HG03064 (cell line): ENCODE results near the gene NRP1.

Experiments used
- ATAC-seq: cut with Tn5 transposase; IDR thresholded peaks from one replicate; pipeline ENCODE4 v1.9.1; 2021; ENCODE audit warnings: low read depth; ENCODE audit not compliant: unreplicated experiment

NRP1 gene

DNA sequence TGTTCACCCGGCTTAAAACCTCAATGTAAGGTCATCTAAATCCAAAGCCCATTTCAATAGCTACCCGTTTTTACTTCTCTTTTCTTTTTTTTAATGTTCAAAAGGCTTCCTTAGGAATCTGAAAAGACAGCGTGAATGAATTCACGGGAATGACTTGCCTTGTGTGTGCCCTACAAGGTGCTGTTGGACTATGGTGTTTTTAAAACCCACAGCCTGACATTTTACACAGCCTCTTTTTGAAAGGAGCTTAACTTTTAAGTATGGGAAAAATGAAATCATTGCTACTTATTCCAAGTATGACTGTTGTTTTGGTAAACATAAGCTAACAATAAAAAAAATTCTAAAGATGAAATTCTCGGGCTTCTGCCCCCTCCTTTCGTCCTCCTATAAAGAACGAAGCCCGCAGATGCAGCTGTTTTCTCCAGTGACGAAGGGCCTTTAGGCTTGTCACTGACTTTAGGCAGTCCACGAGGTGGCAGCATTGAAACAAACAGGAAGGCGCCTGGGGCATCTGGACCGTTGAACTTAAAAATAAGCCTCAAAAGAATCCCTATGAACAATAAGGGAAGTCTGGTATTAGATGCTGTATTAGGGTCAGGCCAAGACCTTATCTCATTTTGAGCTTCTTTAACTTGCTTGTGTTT lies 141.3 kb downstream of the NRP1 start:
- ATAC-seq, result peak; percentile 80

- no peak for ATAC-seq
These were observed 142.3 kb downstream of the NRP1 start for GRCh38 chr10:33192190-33192589.

- ATAC-seq, result no peak
These were observed 144.1 kb downstream of the NRP1 start for GRCh38 chr10:33190406-33190805.

GRCh38 chr10:33189808-33190207 lies 144.7 kb downstream of the NRP1 start:
- no peak for ATAC-seq

GRCh38 chr10:33189363-33189762 lies 145.1 kb downstream of the NRP1 start:
- no peak for ATAC-seq

DNA sequence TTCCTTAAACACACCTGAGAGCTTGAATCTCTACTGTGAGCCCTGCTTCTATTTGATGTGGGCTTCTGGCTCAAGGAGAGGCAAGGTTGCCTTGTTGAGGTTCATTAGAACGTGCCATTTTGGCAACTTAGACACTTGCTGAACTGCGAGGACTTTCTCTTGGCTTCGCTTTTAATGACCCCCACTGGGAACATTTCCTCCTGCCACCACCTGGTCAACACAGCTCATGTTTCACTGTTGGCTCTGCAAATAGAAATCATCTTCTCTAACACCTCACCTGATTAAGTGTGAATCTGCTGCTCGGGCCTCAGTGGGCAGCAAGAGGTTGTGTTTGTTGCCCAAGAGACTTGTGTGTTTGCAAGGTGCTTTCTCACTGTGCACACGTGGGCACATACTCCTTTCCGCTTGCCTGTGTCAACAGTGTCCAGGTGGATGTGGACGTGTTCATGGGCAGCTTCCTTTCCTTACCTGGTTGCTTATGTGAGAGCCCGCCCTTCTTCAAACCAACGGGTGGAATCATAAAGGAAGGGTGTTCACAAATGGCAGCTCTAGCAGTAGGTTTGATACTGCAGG lies 147.0 kb downstream of the NRP1 start:
- ATAC-seq, result no peak

DNA sequence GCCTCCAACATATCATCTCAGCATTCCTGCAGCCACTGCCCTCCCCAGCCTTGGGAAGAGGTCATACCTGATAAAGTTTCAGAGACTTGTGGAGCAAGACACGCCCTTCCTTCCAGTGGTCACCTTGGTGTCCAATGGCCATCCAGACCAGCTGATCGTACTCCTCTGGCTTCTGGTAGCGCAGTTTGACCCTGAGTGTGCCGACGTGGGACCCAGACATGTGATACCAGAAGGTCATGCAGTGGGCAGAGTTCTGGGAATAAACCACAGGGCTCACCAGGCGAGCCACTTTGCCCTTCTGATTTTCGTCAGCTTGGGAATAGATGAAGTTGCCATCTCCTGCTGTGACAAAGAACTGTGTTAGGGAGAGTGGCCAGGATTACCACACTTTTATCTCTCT lies 148.3 kb downstream of the NRP1 start:
- ATAC-seq, result no peak

GRCh38 chr10:33183655-33184054 lies 150.8 kb downstream of the NRP1 start:
- no peak for ATAC-seq

GRCh38 chr10:33180921-33181320 lies 153.5 kb downstream of the NRP1 start:
- ATAC-seq, result no peak

GRCh38 chr10:33180390-33180789 lies 154.1 kb downstream of the NRP1 start:
- ATAC-seq, result no peak

GRCh38 chr10:33179067-33179466 lies 155.4 kb downstream of the NRP1 start:
- no peak for ATAC-seq

DNA sequence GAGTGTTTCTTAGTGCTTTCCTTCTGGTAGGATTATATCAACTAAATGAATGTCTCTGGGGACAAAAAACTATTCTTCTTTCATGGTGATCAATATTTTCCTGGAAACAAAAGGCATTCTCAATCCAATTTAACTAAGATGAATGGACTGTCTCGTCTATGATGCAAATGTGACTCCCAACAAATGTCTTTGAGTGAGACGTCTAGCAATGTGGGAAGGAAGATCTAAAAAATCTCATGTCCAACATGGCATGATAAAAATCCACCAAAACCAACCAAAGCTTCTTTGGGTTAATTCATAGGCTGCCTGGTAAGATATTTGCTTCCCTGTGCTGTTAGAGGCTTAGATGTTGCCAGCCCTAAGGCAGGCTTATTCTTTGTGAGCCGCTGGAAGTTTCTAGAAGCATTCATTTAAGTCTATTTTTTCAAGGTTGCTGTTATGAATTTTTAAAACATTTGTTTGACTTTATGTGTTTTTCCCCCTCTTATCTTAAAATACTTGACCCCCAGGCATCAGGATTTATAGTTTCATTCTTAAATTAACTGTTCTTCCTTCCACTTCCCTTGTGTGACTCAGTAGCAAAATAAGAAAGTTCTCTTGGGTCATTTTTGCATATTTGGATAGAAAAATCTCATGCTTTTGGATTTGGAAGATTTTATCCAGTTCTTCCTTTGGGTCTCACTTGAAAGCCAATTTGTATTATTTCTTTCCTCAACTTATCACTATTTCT lies 156.3 kb downstream of the NRP1 start:
- ATAC-seq, result no peak

DNA sequence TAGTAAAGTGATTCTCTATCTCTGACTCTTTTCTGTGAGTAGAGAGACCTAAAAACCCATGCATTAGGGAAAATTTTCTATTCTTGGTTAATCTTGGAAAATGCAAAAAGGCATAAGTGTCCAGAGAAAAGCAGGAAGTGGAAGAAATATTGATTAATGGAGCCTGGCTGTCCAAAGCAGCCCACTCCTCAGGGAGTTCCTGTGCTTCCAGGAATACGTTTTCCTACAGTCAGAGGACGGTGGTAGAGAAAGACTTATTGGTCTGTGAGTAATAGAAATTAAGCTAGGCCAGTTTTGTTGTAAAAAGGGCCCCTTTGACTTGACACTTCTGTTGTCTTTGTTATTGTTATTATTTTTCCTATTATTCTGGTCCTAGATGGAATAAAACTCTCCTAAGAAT lies 157.8 kb downstream of the NRP1 start:
- no peak for ATAC-seq

DNA sequence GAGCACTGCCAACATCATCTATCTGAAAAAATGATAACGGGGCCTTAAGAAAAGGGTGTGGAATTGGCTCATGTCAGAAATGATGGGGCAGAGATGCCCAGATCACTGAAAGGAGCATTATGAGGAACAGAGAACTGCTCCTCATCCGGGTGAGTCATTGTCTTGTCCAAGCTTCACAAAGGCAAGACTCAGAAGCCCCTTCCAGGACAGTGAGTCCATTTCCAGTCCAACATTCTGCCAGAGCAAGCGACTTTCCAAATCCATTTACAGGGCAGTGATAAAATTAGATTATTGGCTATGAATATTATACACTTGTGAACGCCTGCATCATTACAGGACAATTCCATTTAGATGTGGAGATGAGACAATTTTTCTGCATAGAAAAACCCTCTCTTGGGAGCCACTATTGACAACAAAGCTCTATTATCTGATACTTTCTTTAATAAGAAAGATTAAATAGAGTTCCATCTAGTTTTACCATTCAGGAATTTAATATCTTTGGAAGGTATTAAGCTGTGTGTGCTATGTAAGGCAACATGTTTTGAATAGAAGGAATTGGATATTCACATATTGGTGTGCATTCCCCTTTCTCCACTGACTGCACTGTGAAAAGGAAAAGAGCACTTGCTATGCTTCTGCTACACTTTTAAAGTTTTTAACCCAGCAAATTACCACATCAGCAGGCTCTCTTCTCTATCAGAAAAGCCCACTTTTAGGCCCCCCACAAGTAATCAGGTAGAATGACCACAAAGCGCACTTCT lies 159.6 kb downstream of the NRP1 start:
- ATAC-seq, result no peak

GRCh38 chr10:33165911-33166310 lies 168.6 kb downstream of the NRP1 start:
- ATAC-seq, result no peak

- no peak for ATAC-seq
These were observed 170.3 kb downstream of the NRP1 start for GRCh38 chr10:33164060-33164709.

DNA sequence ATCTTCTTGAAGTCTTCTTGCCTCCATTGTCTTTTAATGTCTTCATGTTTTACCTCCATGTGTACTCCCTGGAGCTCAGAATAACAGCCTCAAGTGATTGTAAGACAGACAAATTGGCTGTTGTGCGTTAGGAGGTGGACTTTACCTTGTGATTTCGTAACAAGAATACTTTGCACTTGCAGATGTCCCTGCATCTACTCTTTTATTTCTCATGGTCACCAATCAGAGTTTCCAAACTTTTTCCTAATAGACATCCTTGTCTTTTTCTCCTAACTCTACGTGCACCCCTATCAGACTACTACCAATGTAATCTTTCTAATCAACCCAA lies 172.3 kb downstream of the NRP1 start:
- ATAC-seq, result no peak

DNA sequence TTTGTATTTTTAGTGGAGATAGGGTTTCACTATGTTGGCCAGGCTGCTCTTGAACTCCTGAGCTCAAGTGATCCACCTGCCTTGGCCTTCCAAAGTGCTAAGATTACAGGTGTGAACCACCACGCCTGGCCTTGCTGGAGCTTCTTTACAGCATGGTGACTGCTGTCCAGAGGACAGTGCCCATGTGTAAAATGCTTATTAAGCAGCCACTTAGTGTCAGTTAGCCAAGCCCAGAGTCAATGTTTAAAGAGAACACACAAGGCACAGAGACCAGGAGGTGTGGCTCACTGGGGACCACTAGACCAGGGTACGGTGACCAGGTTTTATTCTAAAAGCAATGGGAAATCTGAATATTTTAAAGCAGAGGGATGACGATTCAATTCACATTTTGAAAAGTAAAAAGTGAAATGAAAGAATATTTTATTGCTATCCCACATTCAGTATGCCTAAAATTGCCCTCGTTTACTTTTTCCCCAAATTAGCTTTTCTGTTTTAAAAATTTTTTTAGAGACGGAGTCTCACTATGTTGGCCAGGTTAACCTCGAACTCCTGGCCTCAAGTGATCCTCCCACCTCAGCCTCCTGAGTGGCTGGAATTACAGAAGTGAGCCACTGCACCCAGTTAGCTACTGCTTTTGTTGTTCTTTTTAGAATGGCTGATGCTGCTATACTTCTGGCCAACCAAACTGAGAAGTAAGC lies 172.8 kb downstream of the NRP1 start:
- no peak for ATAC-seq

DNA sequence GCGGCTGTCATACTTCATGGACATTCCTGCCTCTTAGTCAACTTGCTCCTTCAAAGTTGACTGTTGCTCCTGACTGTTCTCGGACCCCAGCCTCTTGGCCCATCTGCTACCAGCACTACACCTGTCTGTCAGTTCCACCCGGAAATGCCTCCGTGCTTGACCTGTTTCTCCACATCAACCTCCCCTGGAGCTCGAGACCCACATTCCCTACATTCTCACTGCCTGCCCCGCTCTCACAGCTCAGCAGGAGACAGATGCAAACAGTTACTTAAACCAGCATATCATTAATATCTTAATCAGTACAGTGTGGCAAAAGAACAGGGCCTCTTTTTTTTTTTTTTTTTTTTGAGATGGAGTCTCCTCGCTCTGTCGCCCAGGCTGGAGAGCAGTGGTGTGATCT lies 174.3 kb downstream of the NRP1 start:
- no peak for ATAC-seq

GRCh38 chr10:33157103-33157502 lies 177.4 kb downstream of the NRP1 start:
- no peak for ATAC-seq
